GM12864 (cell line): Measurements from ENCODE around the gene EEA1.
"Not testable (repeated sequence)": the region's sequence is repeated elsewhere in the genome, so short reads cannot be mapped to it uniquely, and the experiment has no call there.

Source experiments
- DNase-seq: peaks from one replicate; pipeline ENCODE4 v3.0.0-alpha.2; 2011; ENCODE audit warnings: low read depth
- H3K4me3 ChIP-seq: 2 replicates; pipeline ENCODE4 v1.5.1; 2011; ENCODE audit warnings: mild to moderate bottlenecking, low read depth, low read length, control low read depth
- TF ChIP-seq, protein P1 (sequence below): IDR thresholded peaks from 2 replicates; pipeline ENCODE4 v1.5.1; 2011; ENCODE audit warnings: low read depth, mild to moderate bottlenecking, moderate library complexity, low read length, control low read depth, inconsistent platforms; ENCODE audit errors: missing control alignments

The EEA1 gene

DNA sequence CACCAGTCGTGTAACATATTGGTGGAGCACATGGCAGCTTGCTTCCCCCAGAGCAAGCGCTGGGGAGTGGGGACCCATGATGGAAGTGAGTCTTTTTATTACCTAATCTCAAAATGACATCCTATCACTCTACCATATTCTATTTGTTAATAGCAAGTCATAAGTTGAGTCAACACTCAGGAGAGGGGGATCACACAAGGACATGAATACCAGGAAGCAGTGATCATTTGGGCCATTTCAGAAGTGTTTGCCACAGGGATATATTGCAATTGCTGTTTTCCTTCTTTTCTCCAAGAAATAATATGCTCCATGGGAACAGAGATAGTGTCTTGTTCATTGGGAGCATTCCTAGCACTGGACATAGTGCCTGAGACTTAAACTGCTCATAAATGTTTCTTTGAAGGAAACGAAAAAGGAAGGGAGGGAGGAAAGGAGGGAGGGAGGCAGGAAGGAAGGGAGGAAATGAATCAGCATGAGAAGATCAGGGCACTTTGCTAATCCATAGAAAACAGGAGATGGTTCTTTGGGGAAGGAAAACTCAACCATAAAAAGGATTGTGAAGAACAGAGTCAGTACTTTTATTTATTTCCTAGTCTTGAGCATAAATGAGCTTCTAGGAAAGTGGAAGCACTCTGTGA lies 39.2 kb upstream of the EEA1 start:
- DNase-seq, result no peak
- no peak overlapping the region for H3K4me3 ChIP-seq
- TF ChIP-seq, protein P1, sequence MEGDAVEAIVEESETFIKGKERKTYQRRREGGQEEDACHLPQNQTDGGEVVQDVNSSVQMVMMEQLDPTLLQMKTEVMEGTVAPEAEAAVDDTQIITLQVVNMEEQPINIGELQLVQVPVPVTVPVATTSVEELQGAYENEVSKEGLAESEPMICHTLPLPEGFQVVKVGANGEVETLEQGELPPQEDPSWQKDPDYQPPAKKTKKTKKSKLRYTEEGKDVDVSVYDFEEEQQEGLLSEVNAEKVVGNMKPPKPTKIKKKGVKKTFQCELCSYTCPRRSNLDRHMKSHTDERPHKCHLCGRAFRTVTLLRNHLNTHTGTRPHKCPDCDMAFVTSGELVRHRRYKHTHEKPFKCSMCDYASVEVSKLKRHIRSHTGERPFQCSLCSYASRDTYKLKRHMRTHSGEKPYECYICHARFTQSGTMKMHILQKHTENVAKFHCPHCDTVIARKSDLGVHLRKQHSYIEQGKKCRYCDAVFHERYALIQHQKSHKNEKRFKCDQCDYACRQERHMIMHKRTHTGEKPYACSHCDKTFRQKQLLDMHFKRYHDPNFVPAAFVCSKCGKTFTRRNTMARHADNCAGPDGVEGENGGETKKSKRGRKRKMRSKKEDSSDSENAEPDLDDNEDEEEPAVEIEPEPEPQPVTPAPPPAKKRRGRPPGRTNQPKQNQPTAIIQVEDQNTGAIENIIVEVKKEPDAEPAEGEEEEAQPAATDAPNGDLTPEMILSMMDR, result no peak

DNA sequence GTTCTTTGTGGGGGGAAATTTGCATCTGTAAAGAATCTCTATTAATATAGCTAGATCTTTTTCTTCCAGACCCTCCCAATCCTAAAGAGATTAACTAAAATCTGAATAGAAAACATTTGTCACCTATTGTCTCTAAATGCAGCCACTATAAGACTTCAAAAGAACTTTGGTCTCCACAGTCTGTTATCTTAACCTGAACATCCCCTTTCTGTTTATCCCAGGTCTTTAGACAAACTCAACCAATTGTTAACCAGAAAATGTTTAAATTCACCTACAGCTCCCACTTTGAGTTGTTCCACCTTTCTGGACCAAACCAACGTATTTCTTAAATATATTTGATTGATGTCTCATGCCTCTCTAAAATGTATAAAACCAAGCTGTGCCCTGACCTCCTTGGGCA lies 35.3 kb upstream of the EEA1 start:
- not testable (repeated sequence) for DNase-seq, H3K4me3 ChIP-seq

DNA sequence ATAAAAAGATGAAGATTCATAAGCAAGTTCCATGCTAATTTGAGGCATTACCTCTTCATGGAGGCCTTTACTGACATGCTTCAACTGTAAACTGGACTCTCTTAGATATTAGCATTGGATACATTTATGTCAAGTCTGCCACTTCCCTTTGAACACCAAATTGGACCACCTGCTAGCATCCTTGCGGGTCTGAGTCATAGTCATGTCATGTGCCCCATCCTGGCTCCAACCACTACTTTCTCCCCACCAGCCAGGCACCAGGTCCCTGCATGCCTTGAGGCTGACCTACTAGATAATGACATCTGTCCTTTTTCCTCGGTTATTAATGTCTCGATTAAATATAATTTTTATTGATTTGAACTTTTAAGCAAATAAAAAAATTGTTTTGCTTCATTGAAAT lies 32.9 kb upstream of the EEA1 start:
- TF ChIP-seq, protein P1, result no peak
- no peak for DNase-seq
- no peak overlapping the region for H3K4me3 ChIP-seq

DNA sequence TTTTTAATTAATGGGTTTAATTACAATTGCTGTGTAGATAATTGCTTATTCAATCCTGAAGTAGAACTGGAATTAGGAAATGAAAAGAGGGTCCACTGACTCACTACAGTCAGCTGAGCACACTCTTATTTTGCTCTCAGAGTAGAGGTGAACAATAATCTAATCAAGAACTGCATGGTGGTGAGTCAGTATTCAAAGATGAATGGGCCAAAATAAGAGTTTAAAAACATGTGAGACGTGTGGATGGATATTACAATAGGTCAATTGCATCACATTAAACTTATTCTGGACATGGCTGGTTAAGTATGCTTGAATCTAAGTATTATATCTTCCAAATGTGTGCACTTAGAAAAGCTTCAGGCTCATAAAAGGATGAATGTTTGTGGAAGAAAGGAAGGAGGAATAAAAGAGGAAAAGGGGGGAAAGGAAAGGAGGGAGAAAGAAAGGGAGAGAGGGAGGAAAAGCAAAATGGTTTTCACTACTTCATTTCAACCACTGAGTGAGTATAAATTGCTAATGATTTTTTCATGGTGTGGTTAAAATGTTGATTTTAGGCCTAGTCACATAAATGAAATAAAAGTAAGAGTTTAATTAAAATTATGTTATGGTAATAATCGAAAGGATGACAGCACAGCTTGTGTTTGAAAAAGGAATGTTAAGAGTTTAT lies 27.0 kb upstream of the EEA1 start:
- TF ChIP-seq, protein P1, result no peak
- no peak overlapping the region for H3K4me3 ChIP-seq
- no peak for DNase-seq

DNA sequence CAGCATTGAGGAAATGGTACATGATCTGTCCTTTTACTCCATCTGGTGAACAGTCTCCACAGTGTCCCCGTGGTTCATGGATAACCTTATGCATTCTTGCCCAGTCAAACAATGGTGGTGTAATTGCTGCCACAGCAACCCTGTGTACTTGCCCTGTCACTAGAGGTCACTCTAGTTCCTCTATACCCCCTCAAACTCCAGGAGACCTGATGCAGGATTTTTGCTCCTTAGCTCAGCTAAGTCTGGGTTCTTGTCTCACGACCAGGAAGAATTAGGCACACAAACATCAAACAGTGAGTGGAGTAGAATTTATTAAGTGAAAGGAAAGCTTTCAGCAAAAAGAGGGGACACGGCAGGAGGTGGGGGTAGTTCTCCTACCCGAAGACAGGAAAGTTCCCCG lies 24.7 kb upstream of the EEA1 start:
- no peak overlapping the region for H3K4me3 ChIP-seq
- TF ChIP-seq, protein P1, result no peak
- no peak for DNase-seq

DNA sequence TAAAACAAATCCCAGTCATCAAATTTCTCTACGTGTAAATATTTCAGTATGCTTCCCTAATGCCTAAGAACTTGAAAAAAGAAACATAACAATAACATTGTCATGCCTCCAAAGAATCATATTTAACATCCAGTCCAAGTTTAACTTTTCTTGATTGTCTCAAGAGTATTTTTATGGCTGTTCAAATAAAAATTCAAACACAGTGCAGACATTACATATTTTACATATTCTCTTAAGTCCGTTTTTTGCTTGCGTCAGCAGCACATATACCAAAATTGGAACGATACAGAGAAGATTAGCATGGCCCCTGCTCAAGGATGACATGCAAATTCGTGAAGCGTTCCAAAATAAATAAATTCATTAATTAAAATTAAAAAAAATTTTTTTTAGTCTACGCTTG lies 23.3 kb upstream of the EEA1 start:
- TF ChIP-seq, protein P1, result no peak
- DNase-seq, result no peak
- H3K4me3 ChIP-seq, result no peak overlapping the region

DNA sequence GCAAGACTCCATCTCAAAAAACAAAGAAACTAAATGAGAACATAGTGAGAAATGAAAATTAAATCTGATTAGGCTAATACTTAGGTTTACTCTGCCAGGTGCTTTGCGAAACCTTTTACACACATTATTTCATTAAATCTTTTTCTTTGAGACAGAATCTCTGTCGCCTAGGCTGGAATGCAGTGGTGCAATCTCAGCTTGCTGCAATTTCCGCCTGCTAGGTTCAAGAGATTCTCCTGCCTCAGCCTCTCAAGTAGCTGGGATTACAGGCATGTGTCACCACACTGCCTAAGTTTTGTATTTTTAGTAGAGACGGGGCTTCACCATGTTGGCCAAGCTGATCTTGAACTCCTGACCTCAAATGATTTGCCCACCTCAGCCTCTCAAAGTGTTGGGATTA lies 21.9 kb upstream of the EEA1 start:
- no peak for DNase-seq
- no peak overlapping the region for H3K4me3 ChIP-seq
- TF ChIP-seq, protein P1, result no peak
